GM13977 (cell line): ENCODE data around the gene MEIS2.

Experiments used
- DNase-seq: peaks from one replicate; pipeline ENCODE4 v3.0.0; 2012; ENCODE audit warnings: low spot score
- CTCF ChIP-seq: IDR thresholded peaks from 2 replicates; pipeline ENCODE4 v1.5.1; 2012; ENCODE audit warnings: mild to moderate bottlenecking, control low read depth; ENCODE audit not compliant: insufficient read depth; ENCODE audit errors: extremely low read depth, missing control alignments
- in situ Hi-C: fragments of 300-500 bp; cut with MboI; formaldehyde crosslinking; loops from one replicate; pipeline ENCODE4 v1.12.0; 2022; ENCODE audit warnings: low sequenced_read_pairs, low pct_unique_long_range_greater_than_20kb, mixed read lengths, inconsistent platforms; ENCODE audit not compliant: unreplicated experiment

Gene MEIS2

DNA sequence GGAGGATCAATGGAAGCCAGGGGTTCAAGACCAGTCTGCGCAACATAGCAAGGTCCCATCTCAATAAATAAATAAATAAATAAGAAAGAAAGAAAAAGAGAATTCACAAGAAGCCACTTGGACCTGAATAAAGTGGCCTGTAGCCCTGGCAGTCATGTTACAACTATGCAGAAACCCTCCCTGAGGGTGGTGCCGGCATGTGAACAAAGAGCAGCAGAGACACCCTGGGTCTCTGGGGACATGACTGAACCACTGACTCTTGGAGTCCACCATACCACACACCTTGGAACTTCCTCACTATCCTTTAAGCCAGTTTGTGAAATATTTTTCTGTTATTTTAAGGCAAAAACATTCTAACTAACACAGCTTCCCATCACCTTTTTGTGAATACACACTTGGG is 93.0 kb downstream of the MEIS2 start:
- no peak for TF ChIP-seq CTCF
- in situ Hi-C loops: no loop called here
- DNase-seq: no peak

- no peak for DNase-seq
- in situ Hi-C loops: no loop called here
- no peak for TF ChIP-seq CTCF
These were observed 95.2 kb downstream of the MEIS2 start for GRCh38 chr15:37004981-37005735.

DNA sequence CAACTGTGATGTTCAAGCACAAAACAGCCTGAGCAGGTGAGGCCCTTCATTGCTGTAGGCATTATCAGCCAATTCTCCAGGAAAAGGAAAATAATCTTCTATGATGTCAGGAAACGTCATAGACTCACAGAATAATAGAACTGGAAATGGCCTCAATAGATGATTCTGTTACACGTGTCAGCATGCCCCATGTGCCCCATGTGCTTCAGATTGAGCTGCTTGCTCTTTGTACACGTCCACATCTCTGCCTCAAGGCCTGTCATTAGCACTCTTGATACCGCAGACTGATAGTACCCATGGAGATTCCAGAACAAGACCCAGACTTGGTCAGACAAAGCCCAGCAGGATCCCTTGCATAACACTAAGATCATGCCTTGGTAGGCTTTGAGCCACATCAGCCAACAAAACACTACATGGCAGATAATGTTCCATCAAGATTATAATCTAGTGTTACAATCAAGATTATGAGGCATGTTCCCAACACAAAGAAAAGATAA is 95.9 kb downstream of the MEIS2 start:
- in situ Hi-C loops: no loop called here
- DNase-seq: no peak
- no peak for TF ChIP-seq CTCF

GRCh38 chr15:37002041-37002672 is 98.2 kb downstream of the MEIS2 start:
- no peak for TF ChIP-seq CTCF
- no peak for DNase-seq
- in situ Hi-C loops: no loop called here

- no peak for DNase-seq
- in situ Hi-C loops: no loop called here
These were observed 98.9 kb downstream of the MEIS2 start for GRCh38 chr15:37001417-37001816.

GRCh38 chr15:36999778-37000177 is 100.6 kb downstream of the MEIS2 start:
- in situ Hi-C loops: no loop called here
- DNase-seq: no peak
- no peak for TF ChIP-seq CTCF

More at GRCh38 chr15:37001417-37001816, 98.9 kb downstream of the MEIS2 start:
- no peak for TF ChIP-seq CTCF
